Measurements from ENCODE around the gene B3GNT4. TPM values are rescaled to one million over a fixed set of nuclear protein-coding genes. Genes with fewer than 3 reads are reported as not detected.

The B3GNT4 gene
- total RNA-seq, 4 donors from 2014 or later, result not detected

DNA sequence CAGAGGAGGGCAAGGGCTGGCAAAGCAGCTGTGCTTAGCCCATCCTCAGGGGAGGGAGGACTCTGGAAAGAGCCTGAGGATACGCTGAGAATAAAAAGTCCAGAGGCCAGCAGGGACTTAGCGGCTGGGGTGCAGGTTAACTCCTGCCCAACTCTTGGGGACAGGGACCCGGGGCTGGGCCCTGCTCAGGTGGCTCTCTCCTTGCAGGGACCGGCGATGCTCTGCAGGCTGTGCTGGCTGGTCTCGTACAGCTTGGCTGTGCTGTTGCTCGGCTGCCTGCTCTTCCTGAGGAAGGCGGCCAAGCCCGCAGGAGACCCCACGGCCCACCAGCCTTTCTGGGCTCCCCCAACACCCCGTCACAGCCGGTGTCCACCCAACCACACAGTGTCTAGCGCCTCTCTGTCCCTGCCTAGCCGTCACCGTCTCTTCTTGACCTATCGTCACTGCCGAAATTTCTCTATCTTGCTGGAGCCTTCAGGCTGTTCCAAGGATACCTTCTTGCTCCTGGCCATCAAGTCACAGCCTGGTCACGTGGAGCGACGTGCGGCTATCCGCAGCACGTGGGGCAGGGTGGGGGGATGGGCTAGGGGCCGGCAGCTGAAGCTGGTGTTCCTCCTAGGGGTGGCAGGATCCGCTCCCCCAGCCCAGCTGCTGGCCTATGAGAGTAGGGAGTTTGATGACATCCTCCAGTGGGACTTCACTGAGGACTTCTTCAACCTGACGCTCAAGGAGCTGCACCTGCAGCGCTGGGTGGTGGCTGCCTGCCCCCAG lies 2.8 kb downstream of the B3GNT4 start:
- peaks cover 15 to 35% (median 22%) of the 10 kb centered on the region in 4 donors for H3K4me1 ChIP-seq
- TF ChIP-seq, protein P1, sequence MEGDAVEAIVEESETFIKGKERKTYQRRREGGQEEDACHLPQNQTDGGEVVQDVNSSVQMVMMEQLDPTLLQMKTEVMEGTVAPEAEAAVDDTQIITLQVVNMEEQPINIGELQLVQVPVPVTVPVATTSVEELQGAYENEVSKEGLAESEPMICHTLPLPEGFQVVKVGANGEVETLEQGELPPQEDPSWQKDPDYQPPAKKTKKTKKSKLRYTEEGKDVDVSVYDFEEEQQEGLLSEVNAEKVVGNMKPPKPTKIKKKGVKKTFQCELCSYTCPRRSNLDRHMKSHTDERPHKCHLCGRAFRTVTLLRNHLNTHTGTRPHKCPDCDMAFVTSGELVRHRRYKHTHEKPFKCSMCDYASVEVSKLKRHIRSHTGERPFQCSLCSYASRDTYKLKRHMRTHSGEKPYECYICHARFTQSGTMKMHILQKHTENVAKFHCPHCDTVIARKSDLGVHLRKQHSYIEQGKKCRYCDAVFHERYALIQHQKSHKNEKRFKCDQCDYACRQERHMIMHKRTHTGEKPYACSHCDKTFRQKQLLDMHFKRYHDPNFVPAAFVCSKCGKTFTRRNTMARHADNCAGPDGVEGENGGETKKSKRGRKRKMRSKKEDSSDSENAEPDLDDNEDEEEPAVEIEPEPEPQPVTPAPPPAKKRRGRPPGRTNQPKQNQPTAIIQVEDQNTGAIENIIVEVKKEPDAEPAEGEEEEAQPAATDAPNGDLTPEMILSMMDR (IDR thresholded peaks at IDR 0.05), result no peak
- TF ChIP-seq EP300 (IDR thresholded peaks at IDR 0.05) (no peak), POLR2AphosphoS5 (IDR thresholded peaks at IDR 0.05) (no peak), POLR2A (IDR thresholded peaks at IDR 0.05; ENCODE audit: low read depth) (no peak)
- 73% methylated on average over 26 of the region's 27 CpGs for WGBS
- H3K36me3 ChIP-seq, result peaks cover 35 to 50% (median 47%) of the 10 kb centered on the region in 4 donors
- no peaks in the 10 kb centered on the region for H3K9me3 ChIP-seq
- intact Hi-C loops (cut with DNase I), result no loop called here
- H3K27me3 ChIP-seq, result peaks cover 5 to 47% (median 24%) of the 10 kb centered on the region in 4 donors
- DNase-seq (ENCODE audit: extremely low spot score), result no peak
- H3K4me3 ChIP-seq, result no peak overlapping the region
- H3K27ac ChIP-seq (replicated peaks in 1 of 4), result no peak overlapping the region

DNA sequence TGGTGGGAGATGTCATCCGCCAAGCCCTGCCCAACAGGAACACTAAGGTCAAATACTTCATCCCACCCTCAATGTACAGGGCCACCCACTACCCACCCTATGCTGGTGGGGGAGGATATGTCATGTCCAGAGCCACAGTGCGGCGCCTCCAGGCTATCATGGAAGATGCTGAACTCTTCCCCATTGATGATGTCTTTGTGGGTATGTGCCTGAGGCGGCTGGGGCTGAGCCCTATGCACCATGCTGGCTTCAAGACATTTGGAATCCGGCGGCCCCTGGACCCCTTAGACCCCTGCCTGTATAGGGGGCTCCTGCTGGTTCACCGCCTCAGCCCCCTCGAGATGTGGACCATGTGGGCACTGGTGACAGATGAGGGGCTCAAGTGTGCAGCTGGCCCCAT lies 3.5 kb downstream of the B3GNT4 start:
- DNase-seq (ENCODE audit: extremely low spot score), result no peak
- intact Hi-C loops (cut with DNase I), result no loop called here

DNA sequence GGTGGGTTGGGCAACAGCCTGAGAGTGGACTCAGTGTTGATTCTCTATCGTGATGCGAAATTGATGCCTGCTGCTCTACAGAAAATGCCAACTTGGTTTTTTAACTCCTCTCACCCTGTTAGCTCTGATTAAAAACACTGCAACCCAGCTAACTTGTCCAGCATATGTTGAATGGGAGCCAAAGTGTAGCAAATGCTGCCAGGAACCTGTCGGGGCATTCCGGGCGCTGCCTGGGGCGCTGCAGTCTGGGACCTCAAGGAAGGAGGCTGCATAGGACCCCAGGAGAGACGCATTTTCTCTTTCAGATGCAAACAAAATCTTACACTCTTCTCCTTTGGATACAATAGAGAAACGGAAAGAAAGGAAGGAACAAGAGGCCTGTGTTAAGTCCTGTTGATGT lies 3.9 kb downstream of the B3GNT4 start:
- Histone ChIP-seq H3K4me3 (no peak overlapping the region), H3K27ac (replicated peaks in 1 of 4) (no peak overlapping the region), H3K4me1 (peaks cover 15 to 35% (median 22%) of the 10 kb centered on the region in 4 donors), H3K27me3 (peaks cover 5 to 36% (median 20%) of the 10 kb centered on the region in 4 donors), H3K9me3 (no peaks in the 10 kb centered on the region), H3K36me3 (peaks cover 39 to 61% (median 53%) of the 10 kb centered on the region in 4 donors)
- intact Hi-C loops (cut with DNase I), result no loop called here
- TF ChIP-seq POLR2A (IDR thresholded peaks at IDR 0.05; ENCODE audit: low read depth) (no peak), POLR2AphosphoS5 (IDR thresholded peaks at IDR 0.05) (no peak), EP300 (IDR thresholded peaks at IDR 0.05) (no peak)
- TF ChIP-seq, protein P1 (IDR thresholded peaks at IDR 0.05), result no peak
- whole genome bisulfite sequencing, result 59% methylated on average over 8 of the region's 8 CpGs
- DNase-seq (ENCODE audit: extremely low spot score), result no peak

More for the DNA sequence above, 3.5 kb downstream of the B3GNT4 start:
- peaks cover 15 to 35% (median 22%) of the 10 kb centered on the region in 4 donors for H3K4me1 ChIP-seq
- H3K27me3 ChIP-seq, result peaks cover 5 to 40% (median 20%) of the 10 kb centered on the region in 4 donors
- no peaks in the 10 kb centered on the region for H3K9me3 ChIP-seq
- WGBS, result 96% methylated on average over 5 of the region's 8 CpGs
- peaks cover 39 to 57% (median 51%) of the 10 kb centered on the region in 4 donors for H3K36me3 ChIP-seq
- TF ChIP-seq POLR2AphosphoS5 (IDR thresholded peaks at IDR 0.05) (no peak), EP300 (IDR thresholded peaks at IDR 0.05) (no peak), POLR2A (IDR thresholded peaks at IDR 0.05; ENCODE audit: low read depth) (no peak)
- TF ChIP-seq, protein P1 (IDR thresholded peaks at IDR 0.05), result no peak
- no peak overlapping the region for H3K4me3 ChIP-seq
- H3K27ac ChIP-seq (replicated peaks in 1 of 4), result no peak overlapping the region

DNA sequence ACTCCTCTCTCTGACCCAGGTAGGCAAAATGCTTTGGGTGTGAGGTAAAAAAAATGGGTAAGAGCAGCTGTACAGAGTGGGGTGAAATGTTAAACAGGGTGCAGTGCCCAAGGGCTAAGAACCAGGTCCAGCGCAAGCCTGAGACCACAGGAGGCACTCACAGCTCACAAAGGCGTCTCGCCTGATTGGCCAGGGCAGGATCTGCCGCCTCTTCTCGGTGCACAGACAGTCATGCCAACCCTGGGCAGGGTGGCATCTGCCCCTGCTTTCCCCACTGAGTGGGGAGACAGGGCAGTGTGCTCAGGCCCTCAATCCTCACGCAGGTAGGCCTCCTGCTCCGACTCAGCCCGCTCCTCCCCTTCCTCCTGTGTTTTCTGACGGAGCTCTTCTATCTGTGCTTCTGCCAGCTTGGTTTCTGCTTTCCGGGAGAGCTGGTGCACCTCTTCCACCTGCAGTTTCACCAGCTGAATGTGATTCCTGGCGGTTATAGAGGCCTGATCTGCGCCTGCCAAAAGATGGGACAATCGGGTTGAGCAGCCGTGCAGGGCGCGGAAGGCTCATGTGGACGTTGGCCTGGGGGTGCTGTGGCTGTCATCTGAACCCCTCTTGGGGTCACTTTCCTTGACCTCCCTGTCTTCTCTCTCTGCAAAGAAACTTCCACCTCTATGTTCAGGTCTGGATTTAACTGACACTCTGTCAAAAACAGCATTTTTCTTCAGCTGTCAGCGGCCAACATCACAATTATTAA lies 4.7 kb downstream of the B3GNT4 start:
- H3K4me1 ChIP-seq, result peaks cover 9 to 28% (median 16%) of the 10 kb centered on the region in 4 donors
- WGBS, result 89% methylated on average over 18 of the region's 18 CpGs
- intact Hi-C loops (cut with DNase I), result no loop called here
- H3K27ac ChIP-seq (replicated peaks in 1 of 4), result no peak overlapping the region
- TF ChIP-seq, protein P1 (IDR thresholded peaks at IDR 0.05), result no peak
- no peak for TF ChIP-seq POLR2A (IDR thresholded peaks at IDR 0.05; ENCODE audit: low read depth)
- TF ChIP-seq POLR2AphosphoS5 (IDR thresholded peaks at IDR 0.05), result no peak
- TF ChIP-seq EP300 (IDR thresholded peaks at IDR 0.05), result no peak
- H3K9me3 ChIP-seq, result no peaks in the 10 kb centered on the region
- DNase-seq (ENCODE audit: extremely low spot score), result no peak
- H3K4me3 ChIP-seq, result no peak overlapping the region
- peaks cover 47 to 70% (median 62%) of the 10 kb centered on the region in 4 donors for H3K36me3 ChIP-seq
- peaks cover 2 to 28% (median 16%) of the 10 kb centered on the region in 4 donors for H3K27me3 ChIP-seq

All from esophagus muscularis mucosa (tissue), 4 donors.